WTC11 (cell line): Measurements from ENCODE around the gene SAXO2. TPM values are rescaled to one million over a fixed set of nuclear protein-coding genes. Genes with fewer than 3 reads are reported as not detected.
"Not testable (repeated sequence)": the region's sequence is repeated elsewhere in the genome, so short reads cannot be mapped to it uniquely, and the experiment has no call there.

Experiments
- ATAC-seq: fragments of 200-7000 bp; cut with Tn5 transposase; 2 replicates; pipeline ENCODE4 v1.10.0; 2021; ENCODE audit warnings: mild to moderate bottlenecking, moderate library complexity
- CTCF ChIA-PET: fragments of 300-600 bp; sonication (Branson Sonifier 250); formaldehyde crosslinking; loops from one replicate; lab custom pipeline; 2021; ENCODE audit warnings: antibody characterized with exemption; lab: Charles Lee
- POLR2A ChIA-PET: fragments of 350-600 bp; sonication (Branson Sonifier 250); formaldehyde crosslinking; loops from one replicate; lab custom pipeline; 2021; ENCODE audit warnings: antibody characterized with exemption; lab: Charles Lee
- DNase-seq: peaks from one replicate; pipeline ENCODE4 v3.0.0; 2021; ENCODE audit warnings: low spot score
- H3K27ac Mint-ChIP-seq: 2 replicates; pipeline ENCODE4 v1.8.0; 2021; ENCODE audit warnings: mixed read lengths
- H3K27me3 Mint-ChIP-seq: 2 replicates; pipeline ENCODE4 v1.8.0; 2021; ENCODE audit warnings: low read depth, mild to moderate bottlenecking, moderate library complexity, mixed read lengths
- H3K36me3 Mint-ChIP-seq: 2 replicates; pipeline ENCODE4 v1.8.0; 2021; ENCODE audit warnings: mixed read lengths
- H3K4me1 Mint-ChIP-seq: 2 replicates; pipeline ENCODE4 v1.8.0; 2022; ENCODE audit warnings: mixed read lengths
- H3K4me3 Mint-ChIP-seq: 2 replicates; pipeline ENCODE4 v1.8.0; 2021; ENCODE audit warnings: mild to moderate bottlenecking, moderate library complexity, mixed read lengths
- H3K9me3 Mint-ChIP-seq: 2 replicates; pipeline ENCODE4 v1.8.0; 2021; ENCODE audit warnings: mixed read lengths
- ATF2 ChIP-seq: sonication (generic); formaldehyde crosslinking; IDR thresholded peaks from 2 replicates; pipeline ENCODE4 v1.8.1; 2022; ENCODE audit warnings: low read depth, missing genetic modification reagents, borderline replicate concordance
- E2F5 ChIP-seq: sonication (generic); formaldehyde crosslinking; IDR thresholded peaks from 2 replicates; pipeline ENCODE4 v1.8.1; 2022; ENCODE audit warnings: mild to moderate bottlenecking, moderate library complexity, missing genetic modification reagents
- EMX1 ChIP-seq: fragments of 250-450 bp; sonication (Bioruptor Pico); IDR thresholded peaks from 2 replicates; pipeline ENCODE4 v1.8.0; 2021; ENCODE audit warnings: mild to moderate bottlenecking
- IRF2 ChIP-seq: sonication (generic); formaldehyde crosslinking; IDR thresholded peaks from 2 replicates; pipeline ENCODE4 v1.8.0; 2022; ENCODE audit warnings: low read depth, missing genetic modification reagents, borderline replicate concordance
- MXD4 ChIP-seq: fragments of 250-450 bp; sonication (Bioruptor Pico); IDR thresholded peaks from 2 replicates; pipeline ENCODE4 v1.8.0; 2021; ENCODE audit warnings: mild to moderate bottlenecking, moderate library complexity, borderline replicate concordance
- RORB ChIP-seq: fragments of 250-450 bp; sonication (Bioruptor Pico); IDR thresholded peaks from 2 replicates; pipeline ENCODE4 v1.9.0; 2021; ENCODE audit warnings: mild to moderate bottlenecking
- SP1 ChIP-seq: sonication (generic); formaldehyde crosslinking; conservative IDR thresholded peaks from 2 replicates; pipeline ENCODE4 v1.8.1; 2022; ENCODE audit warnings: missing genetic modification reagents
- STAT6 ChIP-seq: sonication (generic); formaldehyde crosslinking; conservative IDR thresholded peaks from 2 replicates; pipeline ENCODE4 v1.8.1; 2023; ENCODE audit warnings: mild to moderate bottlenecking, low read depth, missing genetic modification reagents, moderate library complexity
- TEAD4 ChIP-seq: sonication (generic); formaldehyde crosslinking; IDR thresholded peaks from 2 replicates; pipeline ENCODE4 v1.8.0; 2022; ENCODE audit warnings: mild to moderate bottlenecking, missing genetic modification reagents
- USF2 ChIP-seq: sonication (generic); formaldehyde crosslinking; IDR thresholded peaks from 2 replicates; pipeline ENCODE4 v1.8.1; 2023; ENCODE audit warnings: mild to moderate bottlenecking, missing genetic modification reagents, moderate library complexity
- ZNF121 ChIP-seq: sonication (generic); formaldehyde crosslinking; IDR thresholded peaks from 2 replicates; pipeline ENCODE4 v1.8.0; 2023; ENCODE audit warnings: missing genetic modification reagents
- ZNF263 ChIP-seq: sonication (generic); formaldehyde crosslinking; IDR thresholded peaks from 2 replicates; pipeline ENCODE4 v1.8.1; 2022; ENCODE audit warnings: low read depth, mild to moderate bottlenecking, moderate library complexity, missing genetic modification reagents
- ZNF423 ChIP-seq: fragments of 250-450 bp; sonication (Bioruptor Pico); IDR thresholded peaks from 2 replicates; pipeline ENCODE4 v2.1.2; 2022; ENCODE audit warnings: mild to moderate bottlenecking, moderate library complexity
- total RNA-seq: library from RNA; stranded (reverse); gene quantifications from 3 replicates; pipeline ENCODE4 v1.2.3, GENCODE V29; 2021

Gene SAXO2
- total RNA-seq, 1 experiment from 2014 or later = 2.7 TPM

- TF ChIP-seq EMX1 (CRISPR knock-in tag) (no peak), ZNF263 (CRISPR knock-in tag) (no peak), ZNF423 (CRISPR knock-in tag) (no peak), ZNF121 (CRISPR knock-in tag) (no peak)
Observed at GRCh38 chr15:82309802-82310201, 47.2 kb downstream of the SAXO2 start (continued).

- H3K9me3 Mint-ChIP-seq, POLR2A ChIA-PET, H3K36me3 Mint-ChIP-seq, H3K27me3 Mint-ChIP-seq, DNase-seq, H3K4me1 Mint-ChIP-seq, H3K4me3 Mint-ChIP-seq, ATAC-seq, H3K27ac Mint-ChIP-seq, CTCF ChIA-PET: not testable (repeated sequence)
Observed at GRCh38 chr15:82311321-82311720, 48.7 kb downstream of the SAXO2 start.

GRCh38 chr15:82312586-82313349, 50.1 kb downstream of the SAXO2 start:
- POLR2A ChIA-PET = no interaction called here
- DNase-seq (no peak), ATAC-seq (no peak)
- CTCF ChIA-PET = no interaction called here
- Mint-ChIP-seq H3K4me3 (no peak overlapping the region), H3K27ac (no peak overlapping the region), H3K36me3 (no peaks in the 10 kb centered on the region), H3K4me1 (no peaks in the 10 kb centered on the region), H3K27me3 (peaks cover 4% of the 10 kb centered on the region)
- TF ChIP-seq TEAD4 (CRISPR knock-in tag) = no peak
- TF ChIP-seq SP1 = no peak
- TF ChIP-seq IRF2 (CRISPR knock-in tag) = no peak
- TF ChIP-seq USF2 (CRISPR knock-in tag) = no peak
- no peak for TF ChIP-seq RORB (CRISPR knock-in tag)
- TF ChIP-seq ATF2 = no peak
- TF ChIP-seq, all 79 proteins: peak for 0
- peaks cover 8% of the 10 kb centered on the region for H3K9me3 Mint-ChIP-seq

- Mint-ChIP-seq H3K27ac (0 out of 2 replicates have a peak overlapping the region, but pooled peaks have one; percentile 36), H3K4me3 (no peak overlapping the region), H3K27me3 (peaks cover 4% of the 10 kb centered on the region), H3K4me1 (no peaks in the 10 kb centered on the region), H3K36me3 (no peaks in the 10 kb centered on the region), H3K9me3 (peaks cover 8% of the 10 kb centered on the region)
- ChIA-PET POLR2A (no interaction called here), CTCF (no interaction called here)
- no peak for ATAC-seq
- TF ChIP-seq MXD4 (CRISPR knock-in tag) (no peak), E2F5 (CRISPR knock-in tag) (no peak), STAT6 (CRISPR knock-in tag) (no peak), ATF2 (no peak)
- no peak for DNase-seq
Observed at GRCh38 chr15:82313446-82313845, 50.8 kb downstream of the SAXO2 start.

- H3K27ac Mint-ChIP-seq, H3K9me3 Mint-ChIP-seq, POLR2A ChIA-PET, ATAC-seq, H3K36me3 Mint-ChIP-seq, DNase-seq, H3K27me3 Mint-ChIP-seq, CTCF ChIA-PET, H3K4me3 Mint-ChIP-seq, H3K4me1 Mint-ChIP-seq: not testable (repeated sequence)
Observed at GRCh38 chr15:82313951-82314768, 51.5 kb downstream of the SAXO2 start.
